ENCODE data around the gene OGFOD3.
"Not testable (repeated sequence)": the region's sequence is repeated elsewhere in the genome, so short reads cannot be mapped to it uniquely, and the experiment has no call there.

OGFOD3 gene

DNA sequence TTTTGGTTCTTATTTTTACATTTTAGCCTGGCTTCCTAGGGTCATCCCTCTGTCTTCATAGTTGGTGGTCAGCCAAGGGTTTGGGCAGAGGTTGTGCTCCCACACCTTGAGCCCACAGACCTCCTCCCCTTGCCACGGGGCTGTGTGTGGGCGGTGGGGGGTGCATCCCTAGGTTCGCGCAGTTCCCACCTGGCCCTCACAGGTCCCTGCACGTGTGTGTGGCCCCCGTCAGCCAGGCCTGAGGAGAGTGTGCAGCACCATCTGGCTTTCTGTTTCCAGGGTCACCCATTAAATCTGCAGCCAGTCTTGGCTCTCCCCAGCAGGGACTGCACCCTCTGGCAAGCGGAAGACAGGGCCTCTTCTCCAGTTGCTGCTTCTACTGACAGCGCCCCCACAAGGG lies 13.6 kb upstream of the OGFOD3 start:
- DNase-seq, result no peak

DNA sequence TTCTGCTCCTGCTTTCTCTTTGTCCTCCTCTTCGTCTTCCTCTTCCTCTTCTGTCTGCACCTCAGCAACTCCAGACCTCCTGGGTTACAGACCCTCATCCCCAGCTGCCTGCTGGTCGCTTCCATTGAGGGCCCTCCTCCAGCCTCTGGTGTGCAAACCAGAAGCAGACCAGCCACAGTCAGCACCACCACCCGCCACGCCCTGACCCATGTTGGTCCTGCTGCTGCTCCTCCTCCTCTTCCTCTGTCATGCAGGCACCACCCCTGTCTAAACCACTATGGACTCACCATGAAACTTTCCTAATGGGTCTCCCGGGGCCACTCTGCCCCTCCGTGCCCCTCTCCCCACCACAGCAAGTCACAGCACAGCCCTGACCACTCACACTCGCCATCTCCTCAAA lies 11.4 kb upstream of the OGFOD3 start:
- no peak for DNase-seq

DNA sequence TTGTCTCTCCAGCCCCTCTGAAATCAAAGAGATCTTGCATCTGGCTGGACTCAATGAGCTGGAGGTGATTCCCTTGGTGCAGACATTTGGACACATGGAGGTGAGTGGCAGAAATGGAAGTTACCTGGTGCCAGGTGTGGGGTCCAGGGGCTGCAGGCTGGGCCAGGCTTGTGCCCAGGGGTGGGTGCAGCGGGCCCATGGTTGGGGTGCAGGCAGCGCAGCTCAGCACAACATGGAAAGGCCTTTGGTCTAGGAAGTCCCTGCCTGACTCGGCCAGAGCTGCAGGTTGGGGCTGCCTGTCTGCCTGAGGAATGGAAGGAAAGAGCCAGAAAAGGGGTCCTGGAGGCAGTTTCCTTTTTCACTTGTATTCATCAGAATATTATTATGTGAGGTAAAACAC lies 10.2 kb upstream of the OGFOD3 start:
- no peak for DNase-seq

DNA sequence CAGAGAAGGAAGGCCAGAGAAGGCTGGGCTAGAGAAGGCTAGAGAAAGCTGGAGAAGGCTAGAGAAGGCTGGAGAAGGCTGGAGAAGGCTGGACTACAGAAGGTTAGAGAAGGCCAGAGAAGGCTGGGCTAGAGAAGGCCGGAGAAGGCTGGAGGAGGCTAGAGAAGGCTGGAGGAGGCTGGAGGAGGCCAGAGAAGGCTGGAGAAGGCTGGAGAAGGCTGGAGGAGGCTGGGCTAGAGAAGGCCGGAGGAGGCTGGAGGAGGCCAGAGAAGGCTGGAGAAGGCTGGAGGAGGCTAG lies 6.4 kb upstream of the OGFOD3 start:
- DNase-seq, result no peak

DNA sequence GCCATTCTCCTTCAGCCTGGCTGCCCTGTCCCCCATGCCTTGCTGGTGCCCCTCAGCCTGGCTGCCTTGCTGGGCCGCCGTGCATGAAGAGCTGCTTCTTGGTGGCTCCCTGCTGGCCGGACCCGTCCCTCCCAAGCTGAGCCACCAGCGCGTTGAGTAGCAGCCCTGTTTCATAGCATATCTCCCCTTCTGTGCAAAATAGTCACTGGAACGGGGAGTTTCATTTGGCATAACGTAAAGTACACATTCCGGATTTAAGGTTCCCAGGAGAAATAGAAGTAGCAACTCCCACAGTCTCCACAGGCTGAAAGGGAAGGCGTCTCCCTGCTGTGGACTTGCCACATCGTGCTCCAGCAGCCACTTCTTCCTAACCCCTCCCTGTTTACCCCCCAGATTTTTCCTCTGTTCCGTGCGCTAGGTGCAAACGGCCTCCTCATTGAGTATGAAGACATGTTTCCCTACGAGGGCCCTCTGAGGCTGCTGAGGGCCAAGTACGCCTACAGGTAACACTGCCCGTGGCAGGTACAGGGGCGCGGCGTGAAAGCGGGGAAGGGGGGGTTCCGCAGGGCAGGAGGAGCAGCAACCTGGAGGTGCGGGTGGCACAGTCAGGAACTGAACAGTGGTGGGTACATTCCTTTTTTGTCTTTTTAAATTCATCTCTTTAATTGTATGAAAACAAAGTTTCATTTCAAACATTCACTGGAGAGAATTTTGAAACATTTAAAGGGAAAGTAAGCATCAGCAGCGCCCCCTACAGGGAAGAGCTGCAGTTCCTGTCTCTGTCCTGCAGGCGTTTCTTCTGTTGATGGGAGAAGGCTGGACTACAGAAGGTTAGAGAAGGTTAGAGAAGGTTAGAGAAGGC lies 5.8 kb upstream of the OGFOD3 start:
- DNase-seq, result peak; percentile 17

DNA sequence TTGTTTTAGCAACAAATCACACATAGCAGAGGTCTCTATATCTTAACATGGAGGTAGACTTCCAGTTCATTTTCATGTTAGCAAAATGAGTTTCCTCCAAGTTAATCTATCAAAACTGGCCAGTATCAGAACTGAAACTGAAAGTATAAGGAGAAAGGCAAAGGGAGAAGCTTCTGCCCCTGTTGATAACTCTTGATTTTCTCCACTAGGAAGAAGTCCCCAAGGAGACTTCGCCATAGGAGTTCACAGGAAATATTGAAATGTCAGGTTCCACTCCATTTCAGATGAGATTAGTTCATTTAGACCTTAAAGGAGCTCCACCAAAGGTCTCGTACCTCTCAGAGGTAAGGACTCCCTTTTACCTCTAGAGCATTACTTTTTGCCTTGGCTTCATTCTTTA lies 1.2 kb upstream of the OGFOD3 start:
- DNase-seq, result no peak

DNA sequence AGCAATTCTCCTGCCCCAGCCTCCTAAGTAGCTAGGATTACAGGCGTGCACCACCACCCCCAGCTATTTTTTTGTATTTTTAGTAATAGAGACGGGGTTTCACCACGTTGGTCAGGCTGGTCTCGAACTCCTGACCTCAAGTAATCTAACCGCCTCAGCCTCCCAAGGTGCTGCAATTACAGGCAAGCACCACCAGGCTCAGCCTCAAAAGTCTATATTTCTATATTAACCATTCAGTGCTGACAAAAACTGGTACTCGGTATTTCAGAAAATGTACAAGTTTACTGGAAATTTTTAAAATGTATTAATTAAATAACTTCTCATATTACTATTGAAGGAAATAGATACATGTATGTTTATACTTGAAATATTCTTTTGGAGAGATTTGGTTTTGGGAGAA lies 1.6 kb downstream of the OGFOD3 start:
- no peak for DNase-seq

DNA sequence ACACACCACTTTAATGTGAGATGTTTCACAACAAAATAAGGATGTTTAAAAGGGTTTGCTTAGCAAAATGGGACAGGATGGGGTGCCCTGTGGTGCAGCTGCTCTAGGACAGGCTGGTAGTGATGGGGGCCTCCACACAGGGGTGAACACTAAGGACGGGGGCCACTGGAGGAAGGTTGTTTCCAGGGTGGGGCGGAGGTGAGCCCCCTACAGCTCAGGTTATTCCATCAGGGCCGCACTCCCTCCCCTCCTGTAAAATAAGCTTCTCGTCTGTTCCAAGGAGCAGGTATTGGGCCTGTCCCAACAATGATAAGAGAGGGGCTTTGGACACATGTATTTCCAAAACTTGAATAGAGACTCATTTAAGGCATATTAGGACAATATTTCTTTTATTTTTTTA lies 2.1 kb downstream of the OGFOD3 start:
- DNase-seq, result no peak

DNA sequence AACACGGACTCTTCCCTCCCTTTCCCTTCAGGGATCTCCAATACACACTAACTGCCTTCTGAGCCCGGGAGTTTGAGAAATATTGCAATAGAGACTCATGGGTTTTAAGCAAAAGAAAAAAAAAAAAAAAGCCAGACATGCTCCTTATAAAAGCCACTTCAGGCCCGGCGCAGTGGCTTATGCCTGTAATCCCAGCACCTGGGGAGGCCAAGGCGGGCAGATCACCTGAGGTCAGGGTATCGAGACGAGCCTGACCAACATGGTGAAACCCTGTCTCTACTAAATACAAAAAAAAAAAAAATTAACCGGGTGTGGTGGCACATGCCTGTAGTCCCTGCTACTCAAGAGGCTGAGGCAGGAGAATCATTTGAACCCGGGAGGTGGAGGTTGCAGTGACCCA lies 2.6 kb downstream of the OGFOD3 start:
- DNase-seq, result no peak

DNA sequence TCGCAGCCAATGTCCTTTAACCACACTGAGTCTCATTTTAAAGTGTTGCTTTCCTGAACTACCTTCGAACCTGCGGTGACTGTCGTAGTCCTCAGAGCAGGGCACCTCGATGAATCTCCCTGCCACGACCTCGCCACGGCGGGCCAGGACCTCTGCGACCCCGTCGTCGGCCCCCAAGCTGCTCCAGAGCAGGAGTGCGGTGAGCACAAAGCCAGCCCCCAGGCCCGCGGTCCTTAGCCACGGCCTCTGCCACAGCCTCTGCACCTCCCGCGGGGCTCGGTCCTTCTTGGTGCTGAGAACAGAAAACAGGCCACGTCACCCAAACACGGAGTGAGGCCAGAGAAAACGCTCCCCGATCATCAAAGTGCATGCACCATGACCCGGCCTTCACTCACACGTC lies 3.0 kb downstream of the OGFOD3 start:
- no peak for DNase-seq

DNA sequence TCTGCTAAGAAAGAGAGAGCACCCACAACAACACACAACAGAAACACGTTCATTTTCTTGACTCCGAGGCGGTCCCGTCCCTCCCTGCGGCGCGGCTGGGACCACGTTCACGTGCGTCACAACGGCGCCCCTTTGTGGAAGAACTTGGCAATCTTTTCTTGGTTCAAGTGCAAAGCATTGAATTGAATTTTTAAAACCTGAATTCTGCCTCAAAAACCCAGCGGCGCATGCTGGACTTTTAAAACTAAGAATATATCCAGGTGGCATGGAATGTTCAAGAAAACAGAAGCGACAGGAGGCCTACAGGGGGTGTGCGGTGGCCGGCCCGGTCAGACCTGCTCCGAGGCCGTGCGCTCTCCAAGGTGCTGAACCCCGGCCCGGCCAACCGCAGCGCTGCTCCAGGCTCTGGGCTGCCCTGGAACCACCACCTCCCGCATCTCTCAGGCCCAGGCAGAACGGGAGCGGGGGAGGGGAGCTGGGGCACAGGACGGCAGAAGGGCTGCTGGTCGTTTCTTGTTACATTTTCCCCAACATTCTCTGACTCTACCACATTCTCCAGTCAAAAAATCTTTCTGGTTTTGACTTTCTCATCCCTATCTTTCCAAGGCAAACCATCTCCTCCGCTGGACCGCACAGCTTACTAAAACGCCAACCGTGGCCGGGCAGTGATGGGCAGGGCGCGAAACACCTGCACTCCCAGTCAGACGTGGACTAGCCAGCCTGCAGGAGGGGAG lies 3.7 kb downstream of the OGFOD3 start:
- DNase-seq, result peak; percentile 47

DNA sequence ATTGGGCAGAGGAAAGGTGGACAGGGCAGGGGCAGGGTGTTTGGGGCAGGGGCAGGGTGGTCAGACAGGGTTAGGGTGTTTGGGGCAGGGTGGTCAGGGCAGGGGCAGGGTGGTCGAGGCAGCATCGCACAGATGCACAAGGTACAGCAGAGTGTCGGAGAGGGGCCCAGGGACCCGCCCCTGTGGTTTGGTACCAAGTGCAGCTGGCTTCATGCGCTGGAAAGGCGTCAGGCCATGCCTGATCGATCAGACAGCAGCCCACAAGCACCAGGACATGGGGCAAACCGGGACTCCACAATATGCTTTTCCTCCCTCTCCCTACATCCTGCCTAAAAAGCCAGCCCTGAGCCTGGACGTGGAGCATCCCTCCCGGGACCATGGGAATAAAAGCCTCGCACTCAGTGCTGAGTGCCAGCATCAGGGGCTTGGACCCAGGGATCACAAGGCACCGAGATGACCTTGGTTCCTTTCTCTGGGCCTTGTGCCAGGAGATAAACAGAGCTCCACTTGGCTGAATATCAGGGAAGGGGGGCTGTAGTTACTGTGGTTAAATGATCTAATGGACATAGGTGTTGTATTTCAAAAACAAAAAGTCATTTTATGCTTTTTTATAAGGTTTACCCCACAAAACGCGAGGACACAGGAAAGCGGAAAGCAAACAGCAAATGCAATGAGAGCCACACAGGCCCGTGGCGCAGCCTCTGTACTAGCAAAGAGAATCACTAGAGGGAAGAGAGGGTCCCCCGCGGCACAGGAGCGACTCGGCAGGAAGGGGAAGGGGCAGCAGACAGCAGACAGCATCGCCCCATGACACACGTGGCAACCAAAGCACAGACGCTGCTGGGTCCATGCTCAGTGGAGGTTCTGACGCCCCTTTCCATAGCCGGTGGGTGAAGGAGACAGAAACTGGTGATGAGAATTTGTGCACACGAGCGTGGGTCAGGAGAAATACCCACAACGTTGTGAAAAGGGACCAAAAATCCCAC lies 5.6 kb downstream of the OGFOD3 start:
- DNase-seq, result peak; percentile 66

DNA sequence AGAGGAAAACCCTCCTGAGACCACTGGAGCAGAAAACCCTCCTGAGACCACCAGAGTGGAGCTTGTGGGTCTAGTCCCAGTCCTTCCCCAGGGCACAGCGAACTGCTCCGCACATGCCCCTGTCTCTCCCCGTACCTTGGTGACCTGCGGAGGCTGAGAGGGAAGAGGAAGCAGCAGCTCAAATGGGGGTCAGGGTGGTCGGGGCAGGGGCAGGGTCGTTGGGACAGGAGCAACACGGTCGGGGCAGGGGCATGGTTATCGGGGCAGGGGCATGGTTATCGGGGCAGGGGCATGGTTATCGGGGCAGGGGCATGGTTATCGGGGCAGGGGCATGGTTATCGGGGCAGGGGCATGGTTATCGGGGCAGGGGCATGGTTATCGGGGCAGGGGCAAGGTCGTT lies 6.3 kb downstream of the OGFOD3 start:
- not testable (repeated sequence) for DNase-seq

DNA sequence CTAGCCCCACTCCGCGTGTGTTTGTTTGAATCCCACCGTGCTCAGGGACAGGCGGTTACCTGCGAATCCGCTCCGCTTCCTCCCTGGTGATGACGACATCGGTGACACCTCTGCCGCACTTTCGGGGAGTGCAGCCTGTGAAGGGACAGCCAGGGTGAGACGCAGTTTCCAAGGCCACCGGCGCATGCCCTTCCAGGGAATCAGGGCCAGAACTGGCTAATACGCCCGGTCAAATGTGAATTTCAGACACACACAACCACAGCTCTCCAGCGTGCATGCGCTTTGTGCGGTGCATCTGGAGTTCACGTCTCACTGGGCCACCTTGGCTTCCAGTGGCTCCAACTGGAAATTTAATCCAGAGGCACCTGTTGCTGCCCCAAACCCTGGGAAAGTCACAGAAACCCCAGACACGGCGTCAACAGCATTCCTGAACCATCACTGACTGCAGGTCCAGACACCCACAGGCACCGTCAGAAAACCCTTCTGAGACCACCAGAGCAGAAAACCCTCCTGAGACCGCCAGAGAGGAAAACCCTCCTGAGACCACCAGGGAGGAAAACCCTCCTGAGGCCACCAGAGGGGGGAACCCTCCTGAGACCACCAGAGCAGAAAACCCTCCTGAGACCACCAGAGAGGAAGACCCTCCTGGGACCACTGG lies 6.9 kb downstream of the OGFOD3 start:
- no peak for DNase-seq

DNA sequence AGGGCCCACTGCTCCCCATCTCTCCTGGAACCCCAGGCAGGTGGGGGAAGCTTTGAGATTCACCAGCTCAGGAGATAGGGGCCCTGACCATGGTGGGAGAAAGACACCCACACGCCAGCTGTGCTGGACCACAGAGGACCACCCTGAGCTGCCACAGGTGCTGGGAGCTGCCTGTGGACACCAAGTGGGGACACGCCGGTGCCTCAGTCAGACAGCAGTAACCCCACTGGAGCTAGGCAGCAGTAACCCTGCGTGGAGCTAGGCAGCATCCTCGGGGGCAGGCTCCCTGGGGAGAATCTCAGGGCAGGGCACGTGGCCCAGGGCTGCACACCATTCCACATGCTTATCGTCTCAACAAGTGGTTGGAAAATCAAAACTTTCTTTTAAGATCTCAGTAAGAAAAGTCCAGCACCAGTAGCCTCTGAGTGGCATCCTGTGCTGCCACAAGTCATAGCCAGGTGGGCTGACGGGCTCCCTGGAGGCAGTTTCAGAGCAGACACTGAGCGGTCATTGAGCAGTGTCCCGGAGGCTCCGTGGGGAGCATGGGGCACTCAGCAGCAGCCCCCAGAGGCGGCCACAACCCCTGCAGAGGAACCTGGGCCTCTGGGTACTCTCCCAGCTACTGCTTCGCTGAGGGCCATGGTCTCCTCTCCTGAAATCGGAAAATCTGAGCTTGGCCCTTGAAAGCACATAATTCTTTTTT lies 8.2 kb downstream of the OGFOD3 start:
- DNase-seq, result no peak

DNA sequence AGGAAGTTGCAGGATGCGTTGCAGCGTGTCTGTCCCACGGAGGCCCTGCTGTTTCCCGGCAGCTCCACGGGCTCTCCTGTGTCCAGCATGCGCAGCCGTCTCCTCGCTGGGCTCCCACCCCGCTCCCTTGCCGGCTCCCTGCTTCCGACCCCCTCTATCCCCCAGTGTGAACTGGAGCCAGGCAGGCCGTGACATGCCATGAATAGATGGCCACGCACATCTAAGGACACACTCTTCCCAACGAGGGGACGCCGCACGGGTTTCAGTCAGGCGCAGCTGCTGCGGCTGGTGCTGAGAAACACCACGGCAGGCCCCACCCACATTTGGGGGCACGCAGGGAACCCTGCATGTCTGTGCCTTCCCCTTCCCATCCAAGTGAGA lies 9.5 kb downstream of the OGFOD3 start:
- DNase-seq, result no peak

DNA sequence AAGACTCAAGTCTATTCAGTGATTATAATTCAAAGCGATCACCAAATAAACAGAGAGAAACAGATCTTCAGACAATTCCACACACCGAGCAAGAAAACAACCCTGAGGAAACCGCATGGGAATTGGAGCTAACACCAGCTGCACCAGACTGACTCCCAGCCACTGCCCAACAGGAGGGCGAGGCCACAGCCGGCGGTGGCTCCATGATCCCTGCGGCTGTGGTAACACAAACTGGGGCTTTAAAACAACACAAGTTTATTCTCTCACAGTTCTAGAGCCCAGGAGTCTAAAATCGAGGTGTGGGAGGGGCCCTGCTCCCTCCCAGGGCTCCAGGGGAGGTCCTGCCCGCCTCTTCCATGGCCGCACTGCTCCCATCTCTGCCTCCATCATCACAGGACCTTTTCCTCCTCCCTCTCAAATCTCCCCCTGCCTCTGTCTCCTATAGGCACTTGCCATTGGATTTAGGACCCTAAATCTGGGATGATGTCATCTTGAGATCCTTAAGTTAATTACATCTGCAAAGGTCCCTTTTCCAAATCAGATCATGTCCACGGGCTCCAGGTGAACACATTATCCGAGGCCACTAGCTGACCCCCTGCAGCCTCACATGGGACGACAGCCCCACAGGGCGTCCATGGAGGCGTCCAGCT lies 10.0 kb downstream of the OGFOD3 start:
- no peak for DNase-seq

DNA sequence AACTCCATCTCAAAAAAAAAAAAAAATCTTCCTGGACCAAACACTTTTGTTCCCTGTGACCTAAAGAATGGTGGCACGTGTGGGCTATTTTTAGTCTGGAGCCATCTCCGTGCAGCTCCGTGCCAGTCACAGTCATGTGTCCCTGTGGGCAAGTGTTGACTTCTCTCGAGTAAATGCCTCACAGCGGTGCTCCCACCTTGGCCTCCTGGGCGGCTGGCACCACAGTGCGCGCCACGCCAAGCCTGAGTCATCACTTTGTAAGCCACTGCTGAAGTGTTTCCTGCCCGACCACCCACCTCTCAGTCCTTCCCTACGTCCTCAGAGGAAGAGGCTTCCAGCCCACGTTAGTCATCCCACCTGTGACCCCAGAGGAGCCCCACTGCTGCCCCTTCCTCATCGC lies 11.1 kb downstream of the OGFOD3 start:
- DNase-seq, result no peak

DNA sequence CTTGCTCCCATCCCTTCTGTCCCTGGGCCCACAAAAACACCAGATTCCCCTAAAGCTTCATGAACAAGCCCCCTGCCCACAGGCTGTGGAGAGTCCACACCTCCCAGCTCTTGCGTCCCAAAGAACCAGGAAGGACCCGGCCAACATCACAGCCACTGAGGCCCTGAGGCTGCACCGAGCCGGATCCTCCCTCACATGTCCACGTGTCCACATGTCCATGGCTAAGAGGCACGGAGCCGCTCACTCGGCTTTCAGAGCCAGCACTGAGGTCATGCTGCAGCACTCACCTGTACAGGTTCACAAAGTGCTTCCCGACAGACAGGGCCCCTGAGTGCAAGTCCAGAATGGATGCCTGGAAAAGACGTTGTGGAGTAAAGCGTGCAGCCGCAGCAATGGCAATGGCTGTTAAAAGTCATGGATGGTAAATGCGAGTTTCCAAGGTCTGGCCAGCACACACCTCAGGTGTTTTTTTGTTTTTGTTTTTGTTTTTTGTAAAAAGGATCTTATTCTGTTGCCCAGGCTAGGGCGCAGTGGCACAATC lies 12.2 kb downstream of the OGFOD3 start:
- DNase-seq, result no peak

DNA sequence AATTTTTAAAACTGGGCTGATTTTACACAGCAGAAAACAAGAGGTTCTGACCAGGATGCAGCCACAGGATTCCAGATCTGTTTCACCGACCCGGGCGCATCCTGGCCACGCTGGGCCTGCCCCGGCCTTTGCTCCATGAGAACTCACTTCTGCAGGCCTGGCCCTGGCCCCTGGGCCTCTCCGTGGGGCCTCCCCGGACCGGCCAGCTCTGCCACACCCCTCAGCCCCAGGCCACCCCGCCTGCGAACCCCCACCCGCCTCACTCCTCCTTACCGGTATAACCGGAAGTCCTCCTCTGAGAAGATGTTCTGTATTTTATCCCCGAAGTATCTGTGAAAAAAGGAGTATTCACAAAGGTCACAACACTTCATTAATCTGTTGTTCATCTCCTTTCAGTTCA lies 13.3 kb downstream of the OGFOD3 start:
- DNase-seq, result no peak

Measured in NCI-H345 (cell line).